Gastrocnemius medialis (tissue), 4 donors: Measurements from ENCODE around the gene IQGAP2. TPM values are rescaled to one million over a fixed set of nuclear protein-coding genes. Genes with fewer than 3 reads are reported as not detected.
"Not testable (repeated sequence)": the region's sequence is repeated elsewhere in the genome, so short reads cannot be mapped to it uniquely, and the experiment has no call there.

Experiments
- ATAC-seq, 2 donors: fragments of 150-250 bp; one replicate each; pipeline ENCODE4 v1.9.1; 2016
- DNase-seq, 2 donors: peaks; one replicate each; pipeline ENCODE4 v3.0.0-alpha.2; 2019
- H3K27ac ChIP-seq, 4 donors: fragments of 200-600 bp; sonication (generic); 1 replicate in 1 of 4; 2 replicates in 3 of 4; pipeline ENCODE4 v1.5.1; 2016 to 2018; ENCODE audit warnings: mild to moderate bottlenecking in 2 of 4, moderate library complexity in 1 of 4
- H3K27me3 ChIP-seq, 3 donors: fragments of 200-600 bp; sonication (generic) in 2 of 3; 1 replicate in 1 of 3; 2 replicates in 2 of 3; pipeline versions ENCODE4 v1.5.1 to v1.6.0; 2016 to 2019; ENCODE audit warnings: mild to moderate bottlenecking in 1 of 3, moderate library complexity in 1 of 3
- H3K36me3 ChIP-seq, 2 donors: fragments of 200-600 bp; sonication (generic) in 1 of 2; one replicate each; pipeline ENCODE4 v1.5.1; 2017 to 2018
- H3K4me1 ChIP-seq, 2 donors: fragments of 200-600 bp; sonication (generic) in 1 of 2; one replicate each; pipeline ENCODE4 v1.5.1; 2016 to 2017; ENCODE audit warnings: mild to moderate bottlenecking in 2 of 2
- H3K4me3 ChIP-seq, 4 donors: fragments of 200-600 bp; sonication (generic) in 3 of 4; 1 replicate in 1 of 4; 2 replicates in 3 of 4; pipeline ENCODE4 v1.5.1; 2016 to 2019; ENCODE audit warnings: mild to moderate bottlenecking in 2 of 4
- H3K9me3 ChIP-seq, 3 donors: fragments of 200-600 bp; sonication (generic) in 2 of 3; 1 replicate in 1 of 3; 2 replicates in 2 of 3; pipeline ENCODE4 v1.5.1; 2016 to 2019
- POLR2A ChIP-seq, 2 donors: fragments of 450-650 bp; IDR thresholded peaks; one replicate each; pipeline ENCODE4 v1.6.1; 2017; ENCODE audit warnings: antibody characterized with exemption in 2 of 2, mild to moderate bottlenecking in 2 of 2, moderate library complexity in 2 of 2
- in situ Hi-C, 4 donors: fragments of 200-750 bp; cut with MboI; loops; one replicate each; pipeline versions ENCODE4 v1.15.0 to v1.8.0; 2017; ENCODE audit warnings: low sequenced_read_pairs in 4 of 4
- intact Hi-C: fragments of 100-400 bp; cut with DNase I; formaldehyde crosslinking; loops from one replicate; pipeline ENCODE4 v1.15.1; 2023; ENCODE audit warnings: low total_unique reads
- total RNA-seq, 4 donors: library from RNA; depleted of rRNA; stranded (reverse); fragments of >200 nt; gene quantifications; one replicate each; pipeline versions ENCODE4 v1.1.0 to v1.2.3, GENCODE V29; 2016
- TF ChIP-seq, protein P1 (sequence below), 5 experiments: fragments of 450-650 bp in 3 of 5; fragments of 200-600 bp in 2 of 5; sonication (generic) in 2 of 5; IDR thresholded peaks in 4 of 5; conservative IDR thresholded peaks in 1 of 5; 1 replicate in 4 of 5; 2 replicates in 1 of 5; pipeline ENCODE4 v1.5.1; 2016 to 2019; ENCODE audit warnings: antibody characterized with exemption in 5 of 5, mild to moderate bottlenecking in 3 of 5, moderate library complexity in 3 of 5

Gene IQGAP2
- total RNA-seq, 4 donors from 2014 or later: 1.5 to 6.8 (median 2.5) TPM

GRCh38 chr5:76602094-76602726 lies 199.1 kb downstream of the IQGAP2 start:
- H3K36me3 ChIP-seq: no peaks in the 10 kb centered on the region
- no peak overlapping the region for H3K27ac ChIP-seq
- no peak for ATAC-seq
- H3K9me3 ChIP-seq: no peaks in the 10 kb centered on the region
- intact Hi-C loops: loop anchor here (5.0 kb wide), 1 partner anchor 170 kb away; no protein-coding TSS in a partner anchor
- DNase-seq: no peak
- H3K27me3 ChIP-seq: no peaks in the 10 kb centered on the region
- no peaks in the 10 kb centered on the region for H3K4me1 ChIP-seq
- TF ChIP-seq, protein P1, sequence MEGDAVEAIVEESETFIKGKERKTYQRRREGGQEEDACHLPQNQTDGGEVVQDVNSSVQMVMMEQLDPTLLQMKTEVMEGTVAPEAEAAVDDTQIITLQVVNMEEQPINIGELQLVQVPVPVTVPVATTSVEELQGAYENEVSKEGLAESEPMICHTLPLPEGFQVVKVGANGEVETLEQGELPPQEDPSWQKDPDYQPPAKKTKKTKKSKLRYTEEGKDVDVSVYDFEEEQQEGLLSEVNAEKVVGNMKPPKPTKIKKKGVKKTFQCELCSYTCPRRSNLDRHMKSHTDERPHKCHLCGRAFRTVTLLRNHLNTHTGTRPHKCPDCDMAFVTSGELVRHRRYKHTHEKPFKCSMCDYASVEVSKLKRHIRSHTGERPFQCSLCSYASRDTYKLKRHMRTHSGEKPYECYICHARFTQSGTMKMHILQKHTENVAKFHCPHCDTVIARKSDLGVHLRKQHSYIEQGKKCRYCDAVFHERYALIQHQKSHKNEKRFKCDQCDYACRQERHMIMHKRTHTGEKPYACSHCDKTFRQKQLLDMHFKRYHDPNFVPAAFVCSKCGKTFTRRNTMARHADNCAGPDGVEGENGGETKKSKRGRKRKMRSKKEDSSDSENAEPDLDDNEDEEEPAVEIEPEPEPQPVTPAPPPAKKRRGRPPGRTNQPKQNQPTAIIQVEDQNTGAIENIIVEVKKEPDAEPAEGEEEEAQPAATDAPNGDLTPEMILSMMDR (IDR thresholded peaks at IDR 0.05 in 4 of 5, conservative IDR thresholded peaks at IDR 0.05 in 1 of 5): no peak
- no peak for TF ChIP-seq POLR2A (IDR thresholded peaks at IDR 0.05)
- no peak overlapping the region for H3K4me3 ChIP-seq
- in situ Hi-C loops: loop anchor here in 3 of 4 donors (5.0 to 25.0 kb wide), 4 partner anchors 163 to 410 kb away; no protein-coding TSS in a partner anchor

GRCh38 chr5:76603991-76604390 lies 200.9 kb downstream of the IQGAP2 start:
- intact Hi-C loops (loop anchor here (5.0 kb wide), 1 partner anchor 168 kb away; no protein-coding TSS in a partner anchor), in situ Hi-C loops (loop anchor here in 3 of 4 donors (5.0 to 25.0 kb wide), 4 partner anchors 161 to 408 kb away; no protein-coding TSS in a partner anchor)
- H3K4me3 ChIP-seq: not testable (repeated sequence)

GRCh38 chr5:76604838-76605237 lies 201.8 kb downstream of the IQGAP2 start:
- Histone ChIP-seq H3K9me3 (no peaks in the 10 kb centered on the region), H3K27ac (no peak overlapping the region), H3K4me1 (no peaks in the 10 kb centered on the region), H3K27me3 (no peaks in the 10 kb centered on the region), H3K4me3 (no peak overlapping the region), H3K36me3 (no peaks in the 10 kb centered on the region)
- intact Hi-C loops: loop anchor here (5.0 kb wide), 1 partner anchor 167 kb away; no protein-coding TSS in a partner anchor
- DNase-seq (no peak), ATAC-seq (no peak)
- in situ Hi-C loops: loop anchor here in 3 of 4 donors (5.0 to 25.0 kb wide), 4 partner anchors 160 to 407 kb away; no protein-coding TSS in a partner anchor
- TF ChIP-seq, protein P1 (IDR thresholded peaks at IDR 0.05 in 4 of 5, conservative IDR thresholded peaks at IDR 0.05 in 1 of 5): no peak
- no peak for TF ChIP-seq POLR2A (IDR thresholded peaks at IDR 0.05)

More at GRCh38 chr5:76603991-76604390, 200.9 kb downstream of the IQGAP2 start:
- not testable (repeated sequence) for H3K36me3 ChIP-seq, ATAC-seq, H3K27ac ChIP-seq, DNase-seq, H3K4me1 ChIP-seq, H3K27me3 ChIP-seq, H3K9me3 ChIP-seq

DNA sequence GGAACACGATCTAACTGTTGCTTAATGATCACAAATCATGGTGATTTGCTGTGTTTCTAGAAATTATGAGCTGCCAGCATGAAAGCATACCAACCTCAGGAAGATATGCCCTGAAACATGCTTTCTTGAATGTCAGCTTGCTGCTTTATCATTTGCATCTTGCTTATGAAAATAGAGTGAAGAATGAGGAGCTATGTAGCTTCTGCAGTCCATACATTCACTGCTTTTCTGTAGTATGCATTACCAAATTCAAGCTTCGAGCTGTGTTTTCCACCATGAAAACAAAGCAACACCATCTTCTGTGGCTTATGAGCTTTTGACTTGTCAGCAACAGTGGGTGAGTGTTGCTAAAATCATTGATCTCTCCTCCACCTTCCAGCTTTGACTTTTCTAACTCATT lies 203.6 kb downstream of the IQGAP2 start:
- H3K27ac ChIP-seq: no peak overlapping the region

More for the DNA sequence above, 203.6 kb downstream of the IQGAP2 start:
- intact Hi-C loops (no loop called here), in situ Hi-C loops (loop anchor here in 3 of 4 donors (10.0 to 25.0 kb wide), 3 partner anchors 158 to 406 kb away; no protein-coding TSS in a partner anchor)
- ATAC-seq (no peak), DNase-seq (no peak)
- no peaks in the 10 kb centered on the region for H3K27me3 ChIP-seq
- no peak overlapping the region for H3K4me3 ChIP-seq
- H3K9me3 ChIP-seq: no peaks in the 10 kb centered on the region
- TF ChIP-seq POLR2A (IDR thresholded peaks at IDR 0.05): no peak
- TF ChIP-seq, protein P1 (IDR thresholded peaks at IDR 0.05 in 4 of 5, conservative IDR thresholded peaks at IDR 0.05 in 1 of 5): no peak
- H3K4me1 ChIP-seq: no peaks in the 10 kb centered on the region
- H3K36me3 ChIP-seq: no peaks in the 10 kb centered on the region
